ENCODE data around the gene SLC25A48. TPM values are rescaled to one million over a fixed set of nuclear protein-coding genes. Genes with fewer than 3 reads are reported as not detected.

The SLC25A48 gene
- total and polyA plus RNA-seq, 2 of the 4 experiments (the other 2 are of a cell fraction) = not detected

- Histone ChIP-seq H3K9ac (ENCODE audit: low read depth, low read length) (no peak overlapping the region), H4K91ac (ENCODE audit: insufficient read depth, low read depth, low read length) (no peak overlapping the region), H2BK15ac (ENCODE audit: low read depth, low read length) (no peak overlapping the region), H4K20me1 (ENCODE audit: insufficient read depth, low read length) (no peaks in the 10 kb centered on the region), H2BK120ac (ENCODE audit: low read depth, low read length) (no peak overlapping the region), H3K56ac (ENCODE audit: extremely low read depth, insufficient read depth, low read length) (no peak overlapping the region), H3K4me3 (ENCODE audit: insufficient read depth, low read depth, low read length) (no peak overlapping the region), H2AK5ac (ENCODE audit: low read depth, low read length) (no peak overlapping the region), H3K4ac (ENCODE audit: low read depth, low read length) (no peak overlapping the region), H3K14ac (replicated peaks; ENCODE audit: low read depth, low read length) (no peak overlapping the region), H3K9me3 (ENCODE audit: control insufficient read depth, insufficient read depth, low read length) (no peaks in the 10 kb centered on the region), H2AK9ac (replicated peaks; ENCODE audit: low read depth, low read length, poor library complexity) (no peak overlapping the region), H2BK20ac (ENCODE audit: low read depth, low read length) (no peak overlapping the region), H3K4me2 (ENCODE audit: low read depth, low read length) (no peak overlapping the region), H2AFZ (replicated peaks; ENCODE audit: low read length, poor library complexity) (no peak overlapping the region), H3K27ac (ENCODE audit: insufficient read depth, low read length) (no peak overlapping the region), H3K27me3 (ENCODE audit: control insufficient read depth, insufficient read depth, low read length) (no peaks in the 10 kb centered on the region; the same call in 1 of the 2 replicates), H3K18ac (ENCODE audit: low read depth, low read length) (no peak overlapping the region), H2BK5ac (ENCODE audit: low read depth, low read length, poor library complexity, severe bottlenecking) (no peak overlapping the region), H4K8ac (ENCODE audit: low read depth in 2 of 2, low read length in 2 of 2) (no peak overlapping the region), H3K9me1 (ENCODE audit: insufficient read depth, low read length) (no peaks in the 10 kb centered on the region), H4K5ac (ENCODE audit: low read depth, low read length) (no peak overlapping the region), H3K36me3 (ENCODE audit: control insufficient read depth, insufficient read depth, low read length) (no peaks in the 10 kb centered on the region), H3K23ac (ENCODE audit: low read depth, low read length) (no peak overlapping the region), H3K4me1 (ENCODE audit: control insufficient read depth, insufficient read depth, low read length) (no peaks in the 10 kb centered on the region), H3K79me1 (ENCODE audit: low read depth in 1 of 2, low read length in 2 of 2) (no peaks in the 10 kb centered on the region)
- no peak for ATAC-seq (ENCODE audit: low read depth)
- dilution Hi-C loops (cut with HindIII; ENCODE audit: low sequenced_read_pairs, unreplicated experiment) (no loop called here), intact Hi-C loops (cut with micrococcal nuclease) (no loop called here), in situ Hi-C loops (cut with MboI; ENCODE audit: low sequenced_read_pairs) (no loop called here)
- TF ChIP-seq CEBPB (IDR thresholded peaks at IDR 0.05; ENCODE audit: low read depth, low read length) (peak; percentile 65), RCOR1 (IDR thresholded peaks at IDR 0.05; ENCODE audit: insufficient replicate concordance, low read length) (no peak), SMC3 (IDR thresholded peaks at IDR 0.05; ENCODE audit: low read depth, low read length) (no peak), MXI1 (IDR thresholded peaks at IDR 0.05; ENCODE audit: borderline replicate concordance, low read depth, low read length) (no peak), RAD21 (IDR thresholded peaks at IDR 0.05; ENCODE audit: low read length) (no peak)
- no peak for DNase-seq
- POLR2A ChIA-PET (ENCODE audit: unreplicated experiment) = no interaction called here
- no CpG with 5 or more reads among the region's 1 CpG for WGBS, 2 experiments (ENCODE audit: extremely low coverage in 2 of 2, insufficient read length in 1 of 2)
- CTCF ChIA-PET = no interaction called here
- BruUV-seq (replicated peaks) = no TSS peak
Observed at GRCh38 chr5:135861641-135862040, 27.2 kb downstream of the SLC25A48 start.
